NCI-H2107 treated with DMSO at 0.1 percent for 48 hours (cell line): ENCODE measurements around the gene RAB7A.
"Not testable (repeated sequence)": the region's sequence is repeated elsewhere in the genome, so short reads cannot be mapped to it uniquely, and the experiment has no call there.

ENCODE experiments used
- DNase-seq: peaks from one replicate; lab custom pipeline; 2025; ENCODE audit not compliant: unreplicated experiment; lab: John Stamatoyannopoulos, UW

Gene RAB7A

GRCh38 chr3:128710816-128711433 lies 15.1 kb upstream of the RAB7A start:
- DNase-seq, result no peak

GRCh38 chr3:128712848-128713247 lies 13.1 kb upstream of the RAB7A start:
- no peak for DNase-seq

- DNase-seq, result no peak
Measured at GRCh38 chr3:128714887-128715491, 11.0 kb upstream of the RAB7A start.

- DNase-seq, result not testable (repeated sequence)
Measured at GRCh38 chr3:128718892-128719291, 7.1 kb upstream of the RAB7A start.

GRCh38 chr3:128720891-128721290 lies 5.1 kb upstream of the RAB7A start:
- no peak for DNase-seq

GRCh38 chr3:128723477-128723876 lies 2.5 kb upstream of the RAB7A start:
- DNase-seq, result no peak

- DNase-seq, result no peak
Measured at GRCh38 chr3:128725547-128726022, 398 bp upstream of the RAB7A start.

- DNase-seq, result no peak
Measured at GRCh38 chr3:128727059-128727458, 1.1 kb downstream of the RAB7A start.

GRCh38 chr3:128727485-128727884 lies 1.5 kb downstream of the RAB7A start:
- no peak for DNase-seq

- no peak for DNase-seq
Measured at GRCh38 chr3:128727996-128728395, 2.0 kb downstream of the RAB7A start.

GRCh38 chr3:128728521-128728920 lies 2.5 kb downstream of the RAB7A start:
- DNase-seq, result not testable (repeated sequence)

GRCh38 chr3:128730471-128730870 lies 4.5 kb downstream of the RAB7A start:
- DNase-seq, result no peak

GRCh38 chr3:128734523-128735189 lies 8.7 kb downstream of the RAB7A start:
- DNase-seq, result no peak

GRCh38 chr3:128735287-128735686 lies 9.3 kb downstream of the RAB7A start:
- DNase-seq, result peak; percentile 63

GRCh38 chr3:128735884-128736283 lies 9.9 kb downstream of the RAB7A start:
- no peak for DNase-seq

- DNase-seq, result no peak
Measured at GRCh38 chr3:128736601-128737000, 10.6 kb downstream of the RAB7A start.

- no peak for DNase-seq
Measured at GRCh38 chr3:128740621-128741020, 14.6 kb downstream of the RAB7A start.

GRCh38 chr3:128742821-128743594 lies 17.0 kb downstream of the RAB7A start:
- no peak for DNase-seq

GRCh38 chr3:128745742-128746141 lies 19.8 kb downstream of the RAB7A start:
- no peak for DNase-seq

- no peak for DNase-seq
Measured at GRCh38 chr3:128746881-128747280, 20.9 kb downstream of the RAB7A start.

- DNase-seq, result no peak
Measured at GRCh38 chr3:128748557-128748956, 22.6 kb downstream of the RAB7A start.

GRCh38 chr3:128749035-128749434 lies 23.1 kb downstream of the RAB7A start:
- DNase-seq, result no peak
